Activated CD4-positive, CD25-positive, alpha-beta regulatory T cell treated with anti-CD3 and anti-CD28 coated beads, Interleukin-2, amount 50 U/mL, for 16 hours (primary cell): Measurements from ENCODE around the gene KCNJ12.
"Not testable (repeated sequence)": the region's sequence is repeated elsewhere in the genome, so short reads cannot be mapped to it uniquely, and the experiment has no call there.

Experiments used
- DNase-seq: peaks from one replicate; pipeline ENCODE4 v3.0.0-alpha.2; 2020; ENCODE audit warnings: low read depth, low spot score

KCNJ12 gene

DNA sequence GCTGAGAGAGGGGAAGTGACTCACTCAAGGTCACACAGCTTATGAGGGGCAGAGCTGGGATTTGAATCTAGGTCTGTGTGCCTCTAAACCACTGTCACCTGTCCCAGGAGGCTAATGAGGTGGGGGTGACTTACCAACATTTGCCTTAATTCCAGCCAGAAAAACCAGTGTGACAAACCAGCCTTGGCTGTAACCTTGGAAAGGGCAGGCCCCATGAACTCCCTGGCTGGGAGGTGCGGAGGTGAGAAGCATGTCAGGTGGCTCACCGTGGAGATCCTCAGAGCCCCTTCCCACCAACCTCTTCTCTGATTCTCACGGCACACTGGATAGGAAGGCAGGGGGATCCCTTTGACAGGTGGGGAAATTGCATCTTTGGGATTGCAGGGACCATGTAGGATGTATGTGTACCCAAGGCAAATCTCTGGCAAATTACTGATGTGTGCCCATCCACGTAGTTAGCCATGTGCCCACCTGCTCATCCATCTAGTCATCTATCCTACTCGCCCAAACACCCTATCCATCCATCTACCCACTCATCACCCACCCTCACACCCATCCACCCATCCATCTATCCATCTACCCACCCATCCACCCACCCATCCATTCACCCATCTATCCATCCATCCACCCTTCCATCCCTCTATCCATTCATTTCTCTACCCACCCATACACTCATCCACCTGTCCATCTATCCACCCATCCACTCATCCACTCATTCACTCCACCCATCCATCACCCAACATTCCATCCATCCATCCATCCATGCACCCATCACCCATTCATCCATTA, 30.7 kb downstream of the KCNJ12 start:
- DNase-seq: not testable (repeated sequence)

DNA sequence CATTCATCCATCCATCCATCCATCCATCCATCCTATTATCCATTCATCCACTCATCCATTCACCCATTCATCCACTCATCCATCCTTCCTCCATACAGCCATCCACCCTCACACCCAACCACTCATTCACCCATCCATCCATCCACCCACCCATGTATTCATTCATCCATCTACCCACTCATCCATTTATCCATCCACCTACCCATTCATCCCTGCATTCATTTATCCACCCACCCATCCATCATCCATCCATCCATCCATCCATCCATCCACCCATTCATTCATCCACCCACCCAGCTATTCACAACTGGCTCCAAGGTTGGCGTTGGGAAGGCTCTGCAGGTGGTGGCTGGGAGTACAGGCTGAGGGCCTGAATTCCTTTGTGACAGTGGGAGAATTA, 31.6 kb downstream of the KCNJ12 start:
- not testable (repeated sequence) for DNase-seq

DNA sequence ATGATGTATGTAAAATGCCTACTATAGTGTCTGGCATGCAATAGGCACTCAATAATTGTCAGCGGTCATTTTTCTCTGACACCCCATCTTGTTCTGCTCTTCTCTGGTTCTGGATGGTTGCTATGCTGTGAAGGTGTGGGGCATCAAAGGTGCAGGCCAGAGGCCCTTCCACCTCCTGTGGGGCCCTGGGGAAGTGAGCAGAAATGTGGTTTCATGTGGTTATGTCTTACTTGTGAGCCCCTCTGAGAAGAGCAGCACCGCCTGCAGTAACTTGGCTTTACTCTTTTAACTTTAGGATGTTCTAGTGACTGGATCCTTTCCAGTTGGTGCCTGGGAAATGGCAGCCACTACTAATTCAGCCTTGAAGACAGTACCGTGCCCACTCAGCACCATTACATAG, 32.1 kb downstream of the KCNJ12 start:
- not testable (repeated sequence) for DNase-seq

DNA sequence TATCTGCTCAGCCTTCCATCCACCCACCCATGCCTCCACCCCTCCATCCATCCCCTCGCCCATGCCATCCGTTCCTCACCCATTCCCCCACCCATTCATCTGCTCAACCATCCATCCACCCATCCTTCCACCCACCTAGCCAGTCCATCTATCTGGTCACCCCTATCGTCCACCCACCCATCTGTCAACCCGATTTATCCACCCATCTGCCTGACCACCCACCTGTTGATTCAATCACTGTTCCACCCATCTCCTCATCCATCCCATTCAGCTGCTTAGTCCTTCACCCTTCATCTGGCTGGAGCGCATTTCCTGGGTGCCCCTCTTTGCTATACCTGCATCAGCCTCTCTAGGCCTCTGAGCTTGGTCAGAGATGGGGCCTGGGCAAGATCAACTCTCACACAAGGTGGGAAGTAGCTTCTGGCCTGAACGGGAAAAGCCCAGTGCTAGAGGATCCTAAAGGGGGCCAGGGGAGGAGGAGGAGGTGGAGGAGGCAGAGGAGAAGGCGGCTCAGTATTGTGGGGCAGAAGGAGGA, 32.7 kb downstream of the KCNJ12 start:
- not testable (repeated sequence) for DNase-seq

DNA sequence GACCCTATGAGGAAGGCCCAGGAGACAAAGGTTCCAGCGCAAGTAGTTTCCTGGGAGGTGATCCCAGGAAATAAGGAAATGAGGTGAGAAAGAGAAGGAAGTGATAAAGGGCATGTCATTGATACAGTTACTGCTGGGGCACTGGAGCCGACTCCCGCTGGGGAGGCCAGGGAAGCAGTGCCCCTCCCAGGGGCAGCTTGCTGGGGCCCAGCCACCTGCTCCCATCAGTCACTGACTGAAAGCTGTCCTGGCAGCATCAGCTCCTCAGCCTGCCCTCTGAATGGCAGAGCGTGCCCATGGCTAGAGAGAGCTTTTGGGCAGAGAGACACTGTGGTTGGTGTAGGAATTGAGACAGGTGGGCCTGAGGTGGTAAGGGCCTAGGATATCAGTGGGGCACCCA, 33.2 kb downstream of the KCNJ12 start:
- DNase-seq: not testable (repeated sequence)

DNA sequence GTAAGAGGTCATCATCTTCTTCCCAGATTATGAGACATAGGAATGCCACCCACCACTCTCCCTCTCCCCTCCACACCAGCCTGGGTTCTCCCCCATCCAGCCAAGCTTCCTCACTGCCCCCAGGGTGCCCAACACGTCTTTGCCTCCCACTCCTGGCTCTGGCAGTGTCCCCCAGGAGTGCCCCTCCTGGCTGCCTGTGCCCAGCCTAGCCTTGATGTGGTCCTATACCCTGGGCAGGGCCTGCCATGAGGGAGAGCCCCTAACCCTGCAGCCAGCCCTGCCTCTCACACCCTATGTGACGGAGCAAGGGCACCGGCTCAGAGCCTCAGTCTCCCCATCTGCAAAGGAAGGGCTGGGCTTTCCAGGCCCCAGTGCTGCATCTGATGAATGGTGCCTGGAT, 33.8 kb downstream of the KCNJ12 start:
- DNase-seq: not testable (repeated sequence)

DNA sequence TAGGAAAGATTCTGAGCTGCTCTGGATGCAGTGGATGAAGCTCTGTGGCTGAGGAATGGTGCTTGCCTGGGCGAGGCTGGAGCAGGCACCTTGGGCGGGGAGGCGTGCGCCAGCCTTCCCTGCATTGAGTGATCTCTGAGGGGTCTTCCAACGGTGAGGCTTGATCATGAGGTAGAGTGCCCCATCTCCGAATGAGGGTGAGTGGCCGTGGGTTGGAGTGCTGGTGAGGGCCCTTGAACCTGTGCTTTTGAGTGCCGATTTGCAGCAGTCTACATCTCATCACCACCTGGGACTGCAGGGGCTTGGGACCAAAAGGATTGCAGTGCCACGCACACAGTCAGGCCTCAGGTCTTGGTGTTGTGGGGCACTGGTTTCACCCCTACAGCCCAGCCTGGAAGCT, 34.2 kb downstream of the KCNJ12 start:
- DNase-seq: not testable (repeated sequence)

DNA sequence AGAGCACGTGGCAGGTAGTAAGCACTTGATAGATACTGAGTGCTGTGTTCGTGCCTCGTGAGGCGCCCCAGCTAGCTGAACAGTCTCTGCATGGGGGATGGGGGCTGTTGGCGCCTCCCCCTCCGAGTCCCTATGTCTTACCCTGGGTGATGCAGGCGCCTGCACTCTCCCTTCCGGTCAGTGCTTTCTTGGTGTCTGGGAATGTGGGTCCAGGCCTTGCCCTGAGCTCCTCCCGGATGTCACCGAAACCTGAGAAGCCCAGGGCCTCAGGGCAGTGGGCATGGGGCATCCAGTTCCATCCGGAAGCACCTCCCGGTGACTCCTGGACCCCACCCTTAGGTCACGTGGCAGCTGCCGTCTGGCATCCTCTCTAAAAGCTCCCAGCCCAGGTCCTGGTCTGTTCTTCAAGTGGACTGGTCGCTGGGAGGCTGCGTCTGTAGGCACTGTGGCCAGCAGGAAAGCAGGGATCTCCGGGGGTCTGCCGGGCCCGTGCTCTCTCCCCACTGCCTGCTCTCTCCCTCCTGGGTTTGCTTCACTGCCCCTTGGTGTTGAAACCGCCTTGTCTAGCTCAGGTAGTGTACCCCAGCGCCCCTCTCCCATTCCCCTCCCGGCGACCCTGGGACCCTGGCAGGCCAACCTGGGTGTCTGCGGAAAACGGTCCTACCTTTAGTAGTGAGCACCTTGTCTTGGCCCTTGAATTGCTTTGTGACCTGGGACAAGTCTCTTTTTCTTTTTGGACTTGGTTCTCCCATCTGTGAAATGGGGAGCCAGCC, 34.9 kb downstream of the KCNJ12 start:
- not testable (repeated sequence) for DNase-seq

DNA sequence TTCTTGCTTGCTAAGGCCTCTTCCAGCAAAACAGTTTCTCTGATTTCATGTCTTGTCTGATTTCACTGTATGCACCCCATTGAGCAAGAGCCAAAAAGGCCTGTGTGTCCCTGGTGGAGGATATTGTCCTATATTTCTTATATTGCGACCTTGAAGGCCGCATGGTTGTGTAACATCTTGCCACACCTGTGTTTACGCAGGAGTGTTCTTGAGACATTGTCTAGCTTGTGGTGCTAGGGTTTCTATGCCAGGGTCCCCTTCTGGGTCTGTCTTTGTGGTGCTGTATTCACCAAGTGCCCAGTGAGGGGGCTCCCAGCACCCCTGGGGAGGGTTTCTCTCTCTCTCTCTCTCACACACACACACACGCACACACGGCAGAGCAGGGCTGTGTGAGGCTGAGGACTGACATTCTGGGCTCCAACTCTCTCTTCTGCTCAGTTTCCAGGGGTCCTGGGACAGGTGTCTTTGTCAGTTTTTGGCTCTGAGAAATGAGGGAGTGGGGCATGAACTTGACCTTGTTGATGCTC, 35.6 kb downstream of the KCNJ12 start:
- DNase-seq: not testable (repeated sequence)

DNA sequence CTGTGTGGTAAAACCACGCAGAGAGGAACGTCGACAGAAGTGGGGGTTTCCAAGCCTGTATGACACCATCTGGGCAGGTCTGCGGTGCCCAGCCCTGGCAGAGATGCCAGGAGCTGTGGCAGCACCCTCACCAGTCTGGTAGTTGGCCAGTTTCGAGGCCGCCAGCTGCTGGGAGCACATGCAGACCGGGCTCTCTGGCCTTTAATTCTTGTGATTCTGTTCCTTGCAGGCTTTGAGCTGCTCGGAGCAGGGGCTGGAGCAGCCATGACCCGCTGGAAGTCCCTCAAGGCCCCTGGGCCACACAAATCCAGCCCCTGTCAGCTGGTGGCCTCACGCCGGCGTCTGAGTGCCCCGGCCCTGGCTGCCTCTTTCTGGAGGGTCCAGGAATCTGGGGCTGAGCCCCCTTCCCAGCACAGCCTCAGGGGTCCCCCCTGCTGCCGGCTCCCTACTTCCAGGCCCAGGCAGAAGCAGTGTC, 36.1 kb downstream of the KCNJ12 start:
- not testable (repeated sequence) for DNase-seq

DNA sequence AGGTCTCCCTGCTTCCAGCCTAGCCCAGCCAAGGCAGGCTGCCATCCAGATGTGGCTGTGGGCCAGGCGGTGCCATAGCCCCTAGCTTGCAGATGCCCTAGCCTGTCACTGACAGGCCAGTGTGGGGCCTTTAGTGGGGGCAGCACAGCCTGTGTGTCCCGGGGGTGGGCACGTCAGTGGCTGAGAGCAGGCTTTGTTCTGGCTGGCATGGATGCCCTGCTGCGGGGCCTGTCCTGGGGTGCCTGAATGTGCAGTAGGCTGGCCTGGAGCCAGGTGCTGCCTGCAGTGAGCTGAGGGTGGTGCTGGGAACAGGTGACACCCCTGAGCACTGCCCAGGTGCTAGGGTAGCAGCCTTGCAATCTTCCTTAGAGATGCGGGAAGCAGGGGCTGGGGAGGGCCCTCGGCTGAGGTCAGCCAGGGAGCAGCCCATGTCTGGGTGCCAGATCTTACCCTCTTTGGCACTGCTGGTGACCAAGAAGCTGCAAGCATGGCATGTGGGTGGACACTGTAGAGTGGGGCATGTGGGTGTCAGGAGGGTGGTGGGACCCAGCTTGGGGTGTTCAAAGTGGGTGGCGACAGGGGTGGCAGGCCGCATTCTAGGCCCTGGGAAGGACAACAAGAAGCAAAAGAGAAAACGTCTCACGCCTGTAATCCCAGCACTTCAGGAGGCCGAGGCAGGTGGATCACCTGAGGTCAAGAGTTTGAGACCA, 37.6 kb downstream of the KCNJ12 start:
- not testable (repeated sequence) for DNase-seq

DNA sequence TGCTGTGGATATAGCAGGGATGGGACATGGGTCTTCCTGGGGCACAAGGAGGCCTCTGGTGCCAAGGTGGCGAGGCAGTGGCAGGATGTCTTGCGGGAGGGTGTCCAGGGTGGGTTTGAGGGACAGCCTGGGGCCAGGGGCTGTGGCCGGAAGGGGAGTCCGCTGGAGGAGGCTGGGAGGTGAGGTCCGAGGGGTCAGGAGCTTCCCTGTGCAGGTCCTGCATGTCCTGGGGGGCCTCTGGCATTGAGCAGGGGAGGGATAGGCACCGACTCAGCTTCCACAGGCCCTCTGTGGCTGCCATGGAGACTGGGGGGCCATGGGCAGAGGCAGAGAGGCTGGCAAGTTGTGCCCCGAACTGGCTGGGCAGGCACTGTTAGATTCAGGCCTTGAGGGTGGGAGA, 38.5 kb downstream of the KCNJ12 start:
- DNase-seq: not testable (repeated sequence)

DNA sequence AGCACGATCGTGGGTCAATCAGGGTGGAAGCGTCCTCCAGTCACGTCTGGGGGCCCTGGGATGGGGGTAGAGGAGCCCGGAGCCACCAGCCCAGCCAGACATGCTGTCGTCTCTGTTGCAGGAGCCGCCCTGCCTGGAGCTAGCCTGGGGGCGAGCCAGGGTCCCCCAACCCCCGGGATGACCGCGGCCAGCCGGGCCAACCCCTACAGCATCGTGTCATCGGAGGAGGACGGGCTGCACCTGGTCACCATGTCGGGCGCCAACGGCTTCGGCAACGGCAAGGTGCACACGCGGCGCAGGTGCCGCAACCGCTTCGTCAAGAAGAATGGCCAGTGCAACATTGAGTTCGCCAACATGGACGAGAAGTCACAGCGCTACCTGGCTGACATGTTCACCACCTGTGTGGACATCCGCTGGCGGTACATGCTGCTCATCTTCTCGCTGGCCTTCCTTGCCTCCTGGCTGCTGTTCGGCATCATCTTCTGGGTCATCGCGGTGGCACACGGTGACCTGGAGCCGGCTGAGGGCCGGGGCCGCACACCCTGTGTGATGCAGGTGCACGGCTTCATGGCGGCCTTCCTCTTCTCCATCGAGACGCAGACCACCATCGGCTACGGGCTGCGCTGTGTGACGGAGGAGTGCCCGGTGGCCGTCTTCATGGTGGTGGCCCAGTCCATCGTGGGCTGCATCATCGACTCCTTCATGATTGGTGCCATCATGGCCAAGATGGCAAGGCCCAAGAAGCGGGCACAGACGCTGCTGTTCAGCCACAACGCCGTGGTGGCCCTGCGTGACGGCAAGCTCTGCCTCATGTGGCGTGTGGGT, 39.2 kb downstream of the KCNJ12 start:
- DNase-seq: not testable (repeated sequence)

DNA sequence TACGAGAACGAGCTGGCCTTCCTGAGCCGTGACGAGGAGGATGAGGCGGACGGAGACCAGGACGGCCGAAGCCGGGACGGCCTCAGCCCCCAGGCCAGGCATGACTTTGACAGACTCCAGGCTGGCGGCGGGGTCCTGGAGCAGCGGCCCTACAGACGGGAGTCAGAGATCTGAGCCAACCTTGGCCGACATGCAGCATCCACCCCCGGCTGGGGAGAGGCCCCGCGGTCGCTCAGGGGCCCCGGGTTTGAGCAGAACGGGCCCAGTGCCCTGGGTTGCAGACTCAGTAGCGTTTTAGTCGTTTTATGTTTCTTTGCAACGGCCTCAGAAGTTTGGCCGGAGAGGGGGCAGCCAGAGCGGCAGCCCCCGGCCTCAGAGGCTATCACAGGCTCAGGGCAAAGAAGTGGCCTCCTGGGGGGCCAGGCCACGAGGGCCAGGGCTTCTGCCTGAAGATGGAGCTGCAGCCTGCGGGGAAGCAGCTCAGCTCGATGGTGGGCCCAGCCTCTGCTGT, 40.4 kb downstream of the KCNJ12 start:
- not testable (repeated sequence) for DNase-seq

DNA sequence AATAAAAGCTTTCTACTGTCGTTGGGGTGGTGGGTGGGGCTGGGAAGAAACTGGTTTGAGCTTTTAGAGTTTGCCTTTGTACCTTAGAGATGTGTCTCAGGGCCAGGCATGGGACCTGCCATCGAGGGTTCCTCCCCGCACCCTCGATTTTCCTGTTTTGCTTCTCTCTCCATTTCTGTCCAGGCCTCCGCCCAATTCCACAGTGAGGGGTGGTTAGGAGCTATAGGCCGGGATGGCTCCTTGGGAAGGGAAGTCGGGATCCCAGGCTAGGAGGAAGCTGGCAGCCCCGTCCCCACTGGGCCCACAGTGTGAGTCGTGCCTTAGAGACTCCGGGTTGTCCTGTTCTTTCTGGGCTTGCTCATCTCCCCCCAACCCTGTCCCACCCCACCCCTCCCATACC, 41.2 kb downstream of the KCNJ12 start:
- not testable (repeated sequence) for DNase-seq

DNA sequence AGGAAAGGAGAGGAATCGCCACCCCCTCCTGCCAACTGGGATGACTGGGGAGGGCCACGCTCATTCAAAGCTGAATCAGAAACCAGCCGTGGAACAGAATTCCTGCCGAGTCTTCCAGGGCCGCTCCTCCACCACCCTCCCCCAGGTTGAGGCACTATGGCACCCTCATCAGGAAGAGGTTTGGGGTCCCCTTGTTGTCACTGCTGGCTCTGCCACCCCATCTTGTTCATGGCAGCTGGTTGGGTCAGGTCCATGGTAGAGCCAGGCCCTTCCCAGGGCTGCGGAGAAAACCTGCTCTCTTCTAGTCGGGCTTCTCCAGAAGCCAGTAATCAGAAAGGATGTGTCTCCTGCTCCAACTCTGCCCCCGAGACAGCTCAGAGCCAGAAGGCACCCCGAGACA, 41.8 kb downstream of the KCNJ12 start:
- DNase-seq: no peak

DNA sequence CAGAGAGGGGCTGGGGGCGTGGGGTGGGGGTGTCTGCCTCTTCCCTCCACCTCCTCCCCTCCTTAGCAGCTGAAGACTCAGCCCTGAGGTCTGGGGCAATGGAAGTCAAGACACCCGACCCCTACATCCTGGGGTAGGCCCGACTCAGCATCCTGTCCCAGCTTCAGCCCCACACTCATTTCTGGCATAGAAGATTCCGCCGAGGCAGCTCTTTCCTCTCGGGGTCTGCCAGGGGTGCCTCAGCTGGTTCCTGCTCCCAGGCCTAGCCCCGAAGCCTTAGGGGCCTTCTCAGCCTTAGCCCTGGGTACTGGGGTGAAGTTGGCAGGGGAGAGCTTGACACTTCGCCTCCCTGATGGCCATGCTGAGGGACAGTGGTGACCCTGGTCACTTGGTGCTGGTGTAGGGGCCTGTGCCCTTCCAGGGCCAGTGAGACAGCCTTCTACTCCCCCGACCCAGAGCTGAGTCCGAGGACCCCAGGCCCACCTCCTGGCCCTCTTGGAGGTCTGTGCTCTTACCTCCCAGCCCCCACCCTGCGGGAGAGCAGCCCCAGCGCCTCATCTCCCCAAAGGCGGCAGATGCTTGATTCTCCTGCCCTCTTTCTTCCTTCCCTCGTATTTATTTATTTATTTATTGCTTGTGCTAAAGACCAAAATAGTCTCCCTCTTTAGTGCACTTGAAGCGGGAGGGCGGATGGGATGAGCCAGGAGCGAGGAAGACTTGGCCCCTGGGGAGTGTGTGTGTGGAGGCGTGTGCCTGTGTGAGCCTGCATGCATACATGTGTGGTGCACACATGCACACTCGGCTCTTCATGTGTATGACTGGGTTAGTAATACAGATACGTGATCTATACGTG, 42.5 kb downstream of the KCNJ12 start:
- DNase-seq: no peak

DNA sequence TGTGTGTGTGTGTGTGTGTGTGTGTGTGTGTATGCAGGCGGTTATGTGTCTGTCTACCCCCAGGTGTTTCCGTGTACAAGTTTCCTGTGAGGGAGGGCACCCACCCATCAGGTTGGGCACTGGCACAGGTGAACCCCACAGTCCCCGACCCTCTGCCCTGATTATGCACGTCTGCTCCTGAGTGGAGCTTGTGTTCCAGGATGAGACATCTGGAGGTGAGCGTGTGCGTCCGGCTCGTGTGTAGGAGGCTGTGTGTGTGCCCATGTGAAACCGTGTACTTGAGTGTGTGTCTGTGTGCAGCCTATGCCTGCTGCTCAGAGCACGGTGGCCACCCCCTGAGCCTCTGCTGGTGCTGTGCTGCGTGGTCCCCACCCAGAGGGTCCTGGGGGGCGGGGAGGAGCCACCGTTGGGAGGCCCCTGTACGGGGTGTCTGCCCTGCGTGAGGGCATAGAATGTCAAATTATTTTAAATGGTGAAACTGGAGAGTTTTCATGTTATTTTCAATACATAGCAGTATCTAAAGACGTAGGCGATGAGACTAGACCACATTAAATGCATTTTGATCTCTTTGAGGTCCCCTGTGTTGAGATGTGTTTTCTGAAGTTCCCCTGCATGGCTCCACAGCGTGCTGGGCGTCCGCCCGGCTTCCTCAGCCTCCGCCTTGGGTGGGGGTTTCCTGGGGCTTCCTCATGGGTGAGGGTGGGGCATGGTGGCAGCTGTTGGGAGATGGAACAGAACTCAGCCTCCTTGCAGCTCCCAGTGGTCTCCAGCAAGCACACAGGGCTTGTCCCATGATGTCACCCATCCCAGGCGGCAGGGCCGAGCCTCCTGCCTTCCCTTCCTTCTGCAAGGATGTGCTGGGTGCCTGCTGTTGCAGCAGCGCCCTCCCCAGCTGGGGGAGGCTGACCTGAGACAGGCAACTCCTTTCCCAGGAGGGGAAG, 43.4 kb downstream of the KCNJ12 start:
- no peak for DNase-seq
